ENCODE measurements around the gene TBC1D12.

DNA sequence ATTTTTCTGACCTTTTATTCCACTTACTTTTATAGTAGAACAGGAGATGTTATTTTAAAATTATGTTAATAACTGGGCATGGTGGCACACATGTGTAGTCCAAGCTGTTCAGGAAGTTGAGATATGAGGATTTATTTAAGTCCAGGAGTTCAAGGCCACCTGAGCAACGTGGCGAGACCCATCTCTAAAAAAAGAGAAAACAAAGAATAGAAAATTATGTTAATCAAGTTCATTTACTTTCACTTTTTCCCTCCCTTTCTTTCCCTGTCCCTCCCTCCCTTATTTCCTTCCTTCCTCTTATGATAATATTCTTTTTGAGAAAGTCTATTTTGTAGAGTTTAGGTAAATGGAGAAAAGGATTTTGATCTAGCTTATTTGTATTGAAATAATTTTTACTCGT is 94.3 kb downstream of the TBC1D12 start:
- TF ChIP-seq, protein P1, sequence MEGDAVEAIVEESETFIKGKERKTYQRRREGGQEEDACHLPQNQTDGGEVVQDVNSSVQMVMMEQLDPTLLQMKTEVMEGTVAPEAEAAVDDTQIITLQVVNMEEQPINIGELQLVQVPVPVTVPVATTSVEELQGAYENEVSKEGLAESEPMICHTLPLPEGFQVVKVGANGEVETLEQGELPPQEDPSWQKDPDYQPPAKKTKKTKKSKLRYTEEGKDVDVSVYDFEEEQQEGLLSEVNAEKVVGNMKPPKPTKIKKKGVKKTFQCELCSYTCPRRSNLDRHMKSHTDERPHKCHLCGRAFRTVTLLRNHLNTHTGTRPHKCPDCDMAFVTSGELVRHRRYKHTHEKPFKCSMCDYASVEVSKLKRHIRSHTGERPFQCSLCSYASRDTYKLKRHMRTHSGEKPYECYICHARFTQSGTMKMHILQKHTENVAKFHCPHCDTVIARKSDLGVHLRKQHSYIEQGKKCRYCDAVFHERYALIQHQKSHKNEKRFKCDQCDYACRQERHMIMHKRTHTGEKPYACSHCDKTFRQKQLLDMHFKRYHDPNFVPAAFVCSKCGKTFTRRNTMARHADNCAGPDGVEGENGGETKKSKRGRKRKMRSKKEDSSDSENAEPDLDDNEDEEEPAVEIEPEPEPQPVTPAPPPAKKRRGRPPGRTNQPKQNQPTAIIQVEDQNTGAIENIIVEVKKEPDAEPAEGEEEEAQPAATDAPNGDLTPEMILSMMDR (IDR thresholded peaks at IDR 0.05) = no peak
- TF ChIP-seq POLR2A (IDR thresholded peaks at IDR 0.05) (no peak), POLR2AphosphoS5 (IDR thresholded peaks at IDR 0.05; ENCODE audit: insufficient read depth in 1 of 2, low read depth in 1 of 2) (no peak)

All from vagina (tissue), 2 donors.